HG03139 (cell line): Measurements from ENCODE around the gene NUDT6.

Experiments
- ATAC-seq: cut with Tn5 transposase; IDR thresholded peaks from one replicate; pipeline ENCODE4 v1.9.1; 2021; ENCODE audit not compliant: unreplicated experiment

NUDT6 gene

DNA sequence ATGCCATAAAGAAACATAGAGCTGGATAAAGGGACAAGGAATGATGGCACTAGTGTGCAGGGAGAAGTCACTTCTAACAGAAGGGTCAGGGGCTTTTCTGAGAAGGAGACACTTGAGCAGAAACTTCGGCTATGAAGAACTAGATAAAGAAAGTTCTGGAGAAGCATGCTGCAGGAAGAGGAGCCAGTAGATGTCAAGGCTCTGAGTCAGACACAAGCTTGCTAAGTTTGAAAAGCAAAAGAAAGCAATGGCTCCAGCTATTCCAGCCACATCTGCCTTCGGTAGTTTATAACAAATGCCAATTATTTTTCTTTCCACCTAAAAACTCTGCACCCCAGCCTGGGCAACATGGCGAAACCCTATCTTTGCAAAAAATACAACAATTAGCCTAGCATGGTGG, 7.5 kb downstream of the NUDT6 start:
- ATAC-seq = no peak

DNA sequence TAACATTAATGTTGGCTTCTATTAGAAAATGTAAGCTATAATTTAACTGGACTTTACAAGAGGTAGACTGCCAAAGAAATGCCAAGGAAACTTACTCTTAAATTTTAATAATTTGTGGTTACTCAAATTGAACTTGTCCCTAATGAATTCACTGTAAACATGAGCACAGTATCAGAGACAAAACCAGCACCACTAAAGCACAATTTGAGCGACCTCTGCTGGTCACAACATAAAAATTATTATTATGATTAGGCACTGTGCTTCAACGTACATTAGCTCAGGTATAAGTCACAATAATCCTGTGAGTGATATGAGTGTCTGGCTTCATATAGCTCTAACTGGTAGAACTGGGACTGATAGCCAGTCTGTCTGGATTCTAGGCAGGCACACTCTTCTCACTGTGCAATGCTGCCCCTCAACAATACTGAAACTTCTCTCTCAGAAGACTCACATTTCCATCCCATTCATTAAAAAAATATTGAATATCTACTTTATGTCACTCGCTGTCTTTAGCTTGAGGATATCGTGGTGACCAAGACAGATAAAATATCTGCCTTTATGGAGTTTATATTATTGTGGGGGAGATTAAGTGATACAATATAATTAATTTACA, 8.0 kb downstream of the NUDT6 start:
- ATAC-seq = peak; percentile 87

DNA sequence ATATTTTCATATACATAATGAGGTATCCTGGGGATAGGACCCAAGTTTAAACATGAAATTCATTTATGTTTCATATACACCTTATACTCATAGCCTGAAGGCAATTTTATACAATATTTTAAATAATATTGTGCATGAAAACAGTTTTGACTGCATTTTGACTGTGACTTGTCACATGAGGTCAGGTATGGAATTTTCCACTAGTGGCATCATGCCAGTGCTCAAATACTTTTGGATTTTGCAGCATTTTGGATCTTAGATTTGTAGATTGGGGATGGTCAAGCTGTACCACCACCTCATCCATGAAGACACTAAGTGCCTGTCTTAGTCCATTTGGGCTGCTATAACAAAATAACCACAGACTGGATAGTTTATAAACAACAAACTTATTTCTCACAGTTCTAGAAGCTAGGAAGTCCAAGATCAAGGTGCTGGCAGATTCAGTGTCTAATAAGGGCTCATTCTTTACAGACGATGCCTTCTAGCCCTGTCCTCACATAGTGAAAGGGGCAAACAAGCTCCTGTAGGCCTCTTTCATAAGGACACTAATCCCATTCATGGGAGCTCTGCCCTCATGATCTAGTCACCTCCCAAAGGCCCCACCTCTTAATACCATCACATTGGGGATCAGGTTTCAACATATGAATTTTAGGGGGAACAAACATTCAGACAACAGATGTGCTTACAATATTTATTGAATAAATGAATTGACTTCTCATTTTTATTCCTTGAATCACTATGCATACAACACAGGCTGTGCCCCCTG, 9.4 kb downstream of the NUDT6 start:
- no peak for ATAC-seq

DNA sequence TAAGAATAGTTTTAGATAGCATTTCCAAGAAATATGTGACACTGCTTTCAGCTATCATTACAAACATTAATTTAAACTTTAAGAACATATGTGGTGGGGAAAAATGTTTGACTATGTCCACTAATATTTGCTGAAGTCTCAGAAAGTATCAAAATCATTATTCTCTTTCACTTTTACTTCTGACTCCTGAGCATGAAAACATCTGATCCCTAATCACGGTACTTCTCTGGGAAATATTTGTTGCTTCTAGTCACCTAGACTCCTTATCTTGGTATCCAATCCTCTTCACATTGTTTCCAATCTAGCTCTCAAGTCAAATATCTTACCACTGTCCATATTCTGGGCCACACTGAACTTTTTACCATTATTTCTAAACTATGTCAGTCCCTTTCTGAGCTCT, 10.8 kb downstream of the NUDT6 start:
- ATAC-seq = no peak

DNA sequence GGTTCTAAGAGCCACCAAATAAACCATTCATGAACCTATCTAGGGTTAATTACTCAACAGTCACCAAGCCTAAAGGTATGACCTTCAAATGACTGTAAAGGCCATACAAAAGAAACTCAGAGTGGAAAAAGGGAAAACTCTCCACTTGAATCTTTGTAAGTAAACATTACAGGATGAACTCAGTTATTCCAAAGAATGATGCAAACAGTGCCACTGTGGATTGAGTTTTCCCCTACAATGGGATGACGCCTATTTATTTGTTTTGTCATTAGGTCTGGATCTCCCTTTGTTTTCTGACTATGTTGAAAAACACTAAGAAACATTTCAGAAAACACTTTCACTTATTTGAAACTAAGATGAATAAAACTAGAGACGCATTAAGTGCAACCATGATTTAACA, 12.7 kb downstream of the NUDT6 start:
- no peak for ATAC-seq

DNA sequence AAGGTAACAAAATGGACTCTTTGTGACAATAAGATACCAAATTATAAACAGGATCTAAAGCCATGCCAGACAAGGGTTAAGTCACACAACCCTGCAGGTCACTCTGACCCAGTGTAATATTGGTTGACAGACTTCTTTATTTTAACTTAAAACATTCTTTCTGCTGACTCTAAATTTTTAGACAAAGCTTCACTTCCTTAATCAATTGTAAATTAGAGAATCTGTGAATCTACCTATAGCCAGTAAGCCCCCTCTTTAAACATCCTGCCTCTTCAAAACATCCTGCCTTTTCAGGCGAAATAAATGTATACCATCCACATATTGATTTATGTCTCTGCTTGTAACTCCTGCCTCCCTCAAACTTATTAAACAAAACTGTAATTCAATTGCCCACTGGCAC, 14.2 kb downstream of the NUDT6 start:
- ATAC-seq = no peak

DNA sequence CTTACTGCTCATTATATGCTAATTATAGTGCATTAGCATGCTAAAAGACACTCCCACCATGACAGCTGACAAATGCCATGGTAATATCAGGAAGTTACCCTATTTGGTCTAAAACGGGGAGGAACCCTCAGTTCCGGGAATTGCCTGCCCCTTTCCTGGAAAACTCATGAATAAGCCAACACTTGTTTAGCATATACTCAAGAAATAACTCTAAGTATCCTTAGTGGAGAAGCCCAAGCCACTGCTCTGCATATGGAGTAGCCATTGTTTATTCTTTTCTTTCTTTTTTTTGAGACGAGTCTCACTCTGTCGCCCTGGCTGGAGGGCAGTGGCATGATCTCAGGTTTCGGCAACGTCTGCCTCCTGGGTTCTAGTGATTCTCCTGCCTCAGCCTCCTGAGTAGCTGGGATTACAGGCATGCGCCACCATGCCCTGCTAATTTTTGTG, 15.5 kb downstream of the NUDT6 start:
- no peak for ATAC-seq

DNA sequence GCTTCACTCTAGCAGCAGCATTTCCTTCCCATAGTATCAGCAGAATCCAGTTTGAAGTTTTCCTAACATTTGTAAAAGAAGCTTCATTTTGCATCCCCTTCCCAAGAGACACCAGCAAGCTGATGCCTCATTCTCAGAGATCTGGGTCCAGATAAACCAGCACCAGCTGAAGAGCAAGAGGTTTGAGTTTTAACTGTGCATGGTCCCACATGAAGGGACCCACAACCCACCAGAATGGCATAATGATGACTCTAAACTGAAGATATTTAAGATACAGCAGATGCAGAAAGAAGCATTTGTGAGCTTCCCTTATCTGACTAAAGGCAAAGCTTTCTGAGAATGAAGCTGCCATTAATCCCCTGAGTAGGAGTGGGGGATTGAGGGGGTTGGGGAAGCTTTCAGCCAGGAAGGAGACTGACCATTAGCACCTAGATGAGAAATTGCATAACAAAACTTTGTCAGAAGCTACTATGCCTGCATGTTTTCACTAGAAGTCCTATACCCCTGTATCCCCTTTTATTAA, 18.6 kb downstream of the NUDT6 start:
- no peak for ATAC-seq

DNA sequence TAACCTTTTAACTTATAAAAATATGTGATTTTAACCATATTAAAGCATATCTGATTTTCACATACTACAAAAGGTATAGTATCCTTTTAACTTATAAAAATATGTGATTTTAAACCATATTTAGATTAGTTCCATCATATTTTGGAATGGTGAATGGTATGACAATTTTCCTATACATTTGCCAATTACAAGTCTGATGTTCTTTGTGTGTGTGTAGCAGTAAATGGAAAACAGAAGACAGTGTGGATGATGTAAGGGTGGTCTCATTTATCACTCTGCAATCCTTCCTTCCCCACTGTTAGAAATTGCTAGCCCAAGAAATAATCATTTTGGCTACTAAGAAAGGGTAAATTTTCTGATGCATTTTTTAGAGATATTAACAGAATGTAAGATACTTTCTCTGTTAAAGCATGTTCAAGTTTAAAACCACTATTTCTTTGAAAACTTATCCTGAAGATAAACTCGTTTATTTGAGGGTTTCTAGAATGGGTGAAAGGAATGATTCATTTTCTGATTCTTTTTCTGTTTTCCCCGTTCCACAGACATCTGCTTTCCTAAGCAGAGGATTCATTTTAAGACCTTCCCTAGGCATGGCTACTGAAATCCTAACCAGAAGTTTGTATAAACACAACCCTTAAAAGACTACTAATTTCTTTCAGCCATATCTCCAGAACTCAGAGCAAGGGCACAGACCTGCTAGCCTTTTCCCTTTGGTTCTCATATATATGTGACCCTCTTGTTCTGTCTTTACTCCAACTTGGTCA, 21.0 kb downstream of the NUDT6 start:
- ATAC-seq = no peak

DNA sequence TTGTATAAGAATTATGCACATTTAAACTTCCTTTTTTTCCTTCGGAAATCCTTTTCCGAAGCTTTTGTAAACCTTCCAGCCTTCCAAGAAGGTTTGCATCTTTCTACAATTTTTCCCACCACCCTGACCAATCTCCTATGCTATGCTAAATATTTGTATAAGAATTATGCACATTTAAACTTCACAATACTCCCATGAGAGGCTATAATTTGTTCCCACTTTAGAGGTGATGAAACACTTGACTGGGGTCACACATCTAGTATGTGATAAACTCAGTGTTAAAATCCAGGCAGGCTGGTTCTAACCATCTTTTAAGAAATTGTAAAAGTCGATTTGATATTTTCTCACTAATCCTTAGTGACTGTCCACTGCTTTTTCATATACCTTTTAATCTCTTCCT, 22.1 kb downstream of the NUDT6 start:
- no peak for ATAC-seq

DNA sequence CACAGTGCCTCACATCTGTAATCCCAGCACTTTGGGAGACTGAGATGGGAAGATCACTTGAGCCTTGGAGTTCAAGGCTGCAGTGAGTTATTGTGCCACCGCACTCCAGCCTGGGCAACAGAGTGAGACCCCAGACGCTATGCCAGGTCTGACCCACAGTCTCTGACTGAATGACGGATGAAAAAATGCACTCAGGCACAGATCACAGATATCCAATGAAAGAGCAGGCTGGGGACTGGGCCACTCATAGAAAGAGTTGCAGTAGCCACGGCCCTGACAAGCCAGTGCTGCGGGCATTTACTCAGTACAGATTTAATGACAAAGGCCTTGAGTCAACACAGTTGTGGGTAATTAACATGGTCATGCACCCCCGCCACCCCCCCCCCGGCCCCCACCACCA, 22.7 kb downstream of the NUDT6 start:
- ATAC-seq = no peak

DNA sequence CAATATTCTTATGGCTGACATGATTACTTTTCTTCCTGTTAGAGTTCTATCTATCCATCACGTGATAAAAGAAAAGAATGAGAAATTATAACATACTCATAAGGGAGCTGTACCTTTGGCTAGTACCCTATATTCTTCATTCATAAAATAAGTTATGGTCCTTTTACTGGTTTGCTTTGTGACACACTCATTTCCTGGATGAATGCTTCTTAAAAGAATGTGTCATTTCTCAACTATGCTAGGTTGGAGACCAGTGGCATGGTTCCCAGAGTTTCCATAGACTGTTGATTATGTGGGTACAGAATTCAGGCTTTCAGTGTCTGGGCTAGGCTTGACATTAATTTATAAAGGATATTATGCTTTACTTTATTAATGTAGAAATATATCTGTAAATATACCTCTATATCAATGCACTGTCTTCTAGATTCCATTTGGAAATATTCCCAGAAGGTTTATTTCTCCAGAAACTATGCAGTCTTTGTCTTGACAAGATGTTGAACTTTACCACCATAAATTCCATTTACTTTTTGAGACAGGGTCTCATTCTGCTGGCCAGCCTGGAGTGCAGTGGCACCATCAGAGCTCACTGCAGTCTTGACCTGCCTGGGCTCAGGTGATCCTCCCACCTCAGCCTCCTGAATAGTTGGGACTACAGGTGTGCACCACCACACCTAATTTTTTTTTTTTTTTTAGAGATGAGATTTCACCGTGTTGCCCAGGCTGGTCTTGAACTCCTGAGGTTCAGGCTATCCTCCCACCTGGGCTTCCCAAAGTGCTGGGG, 23.8 kb downstream of the NUDT6 start:
- ATAC-seq = no peak

DNA sequence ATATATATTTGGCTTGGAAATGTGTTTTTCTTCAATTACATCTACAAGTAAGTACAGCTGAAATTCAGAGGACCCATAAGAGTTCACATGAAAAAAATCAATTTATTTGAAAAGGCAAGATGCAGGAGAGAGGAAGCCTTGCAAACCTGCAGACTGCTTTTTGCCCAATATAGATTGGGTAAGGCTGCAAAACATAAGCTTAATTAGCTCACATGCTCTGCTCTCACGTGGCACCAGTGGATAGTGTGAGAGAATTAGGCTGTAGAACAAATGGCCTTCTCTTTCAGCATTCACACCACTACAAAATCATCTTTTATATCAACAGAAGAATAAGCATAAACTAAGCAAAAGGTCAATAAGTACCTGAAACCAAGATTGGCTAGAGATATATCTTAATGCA, 26.1 kb downstream of the NUDT6 start:
- ATAC-seq = no peak

DNA sequence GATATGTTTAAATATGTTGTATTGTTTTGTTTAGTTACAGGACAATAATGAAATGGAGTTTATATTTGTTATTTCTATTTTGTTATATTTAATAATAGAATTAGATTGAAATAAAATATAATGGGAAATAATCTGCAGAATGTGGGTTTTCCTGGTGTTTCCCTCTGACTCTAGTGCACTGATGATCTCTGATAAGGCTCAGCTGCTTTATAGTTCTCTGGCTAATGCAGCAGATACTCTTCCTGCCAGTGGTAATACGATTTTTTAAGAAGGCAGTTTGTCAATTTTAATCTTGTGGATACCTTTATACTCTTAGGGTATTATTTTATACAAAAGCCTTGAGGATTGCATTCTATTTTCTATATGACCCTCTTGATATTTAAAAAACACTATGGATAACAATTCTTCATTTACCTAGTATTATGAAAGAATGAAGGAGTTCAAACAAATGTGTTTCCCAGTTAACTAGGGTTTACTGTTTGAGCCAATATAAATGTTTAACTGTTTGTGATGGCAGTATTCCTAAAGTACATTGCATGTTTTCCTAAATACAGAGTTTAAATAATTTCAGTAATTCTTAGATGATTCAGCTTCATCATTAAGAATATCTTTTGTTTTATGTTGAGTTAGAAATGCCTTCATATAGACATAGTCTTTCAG, 26.9 kb downstream of the NUDT6 start:
- no peak for ATAC-seq

DNA sequence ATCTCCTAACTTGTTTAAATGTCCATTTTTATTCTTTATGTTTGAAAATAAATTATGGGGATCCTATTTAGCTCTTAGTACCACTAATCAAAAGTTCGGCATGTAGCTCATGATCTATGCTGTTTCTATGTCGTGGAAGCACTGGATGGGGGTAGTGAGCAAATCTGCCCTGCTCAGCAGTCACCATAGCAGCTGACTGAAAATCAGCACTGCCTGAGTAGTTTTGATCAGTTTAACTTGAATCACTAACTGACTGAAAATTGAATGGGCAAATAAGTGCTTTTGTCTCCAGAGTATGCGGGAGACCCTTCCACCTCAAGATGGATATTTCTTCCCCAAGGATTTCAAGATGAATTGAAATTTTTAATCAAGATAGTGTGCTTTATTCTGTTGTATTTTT, 27.6 kb downstream of the NUDT6 start:
- no peak for ATAC-seq

DNA sequence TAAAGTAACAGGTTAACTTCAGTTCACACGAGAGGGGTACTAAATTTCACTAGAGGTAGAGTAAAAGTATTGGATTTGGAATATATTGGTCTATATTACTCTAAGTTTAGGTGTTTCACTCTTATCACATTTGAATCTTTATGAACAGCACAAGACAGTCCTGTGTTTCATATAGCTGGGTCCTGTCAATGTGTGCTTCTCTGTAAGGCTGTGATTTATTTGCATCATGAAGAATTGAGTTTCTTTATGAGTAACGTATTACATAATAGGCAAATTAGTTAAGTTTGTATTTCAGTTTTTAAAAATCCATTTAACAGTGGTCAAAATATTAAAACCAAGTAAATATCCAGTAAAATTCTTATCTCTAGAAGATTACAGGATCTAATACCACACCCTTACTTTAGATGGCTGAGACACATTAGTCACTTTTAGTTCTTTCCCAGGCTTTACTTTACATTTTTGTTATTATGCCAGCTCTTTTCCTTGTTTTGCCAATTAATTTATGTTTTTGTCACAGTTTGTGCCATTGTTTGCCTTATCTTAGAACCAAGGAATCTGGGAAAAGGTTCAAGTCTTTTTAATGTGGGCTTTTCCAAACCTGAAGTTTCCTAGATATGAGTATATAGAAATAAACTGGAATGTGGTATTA, 32.1 kb downstream of the NUDT6 start:
- ATAC-seq = no peak

DNA sequence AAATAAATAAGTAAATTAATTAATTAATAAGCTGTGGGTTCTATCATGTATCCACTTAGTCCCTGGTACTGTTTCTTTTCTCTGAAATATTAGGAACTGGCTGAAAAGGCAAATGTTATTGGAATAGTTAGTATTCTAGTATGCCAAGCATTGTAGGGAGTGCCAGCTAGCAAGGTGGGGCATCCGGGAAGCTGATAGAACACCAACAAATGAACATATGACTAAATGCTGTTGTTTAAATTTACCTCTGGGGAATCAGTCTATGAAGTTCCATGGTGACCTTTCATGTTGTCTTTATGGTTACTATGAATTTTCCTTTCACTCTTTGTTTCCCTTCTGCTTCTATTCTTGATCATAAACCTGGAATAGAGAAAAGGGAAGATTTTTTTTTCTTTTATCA, 32.7 kb downstream of the NUDT6 start:
- ATAC-seq = no peak

DNA sequence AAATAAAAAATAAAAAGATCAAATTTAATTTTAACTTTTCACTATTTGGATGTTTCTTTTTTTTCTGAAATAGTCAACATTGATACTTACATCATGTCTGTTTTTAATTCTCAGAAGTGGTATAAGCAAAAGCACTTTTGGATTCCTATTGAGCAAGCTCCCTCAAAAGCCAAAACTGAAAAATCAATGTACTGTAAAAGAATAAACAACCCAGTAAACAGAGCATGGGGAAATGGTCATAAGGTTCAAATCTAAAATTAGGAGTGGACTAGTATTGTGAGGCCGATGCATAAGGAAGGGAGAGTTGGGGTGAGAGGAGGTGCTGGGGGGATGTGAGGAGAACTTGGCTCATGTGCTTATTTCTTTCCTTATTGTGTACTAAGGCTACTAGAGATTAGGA, 37.9 kb downstream of the NUDT6 start:
- ATAC-seq = no peak

DNA sequence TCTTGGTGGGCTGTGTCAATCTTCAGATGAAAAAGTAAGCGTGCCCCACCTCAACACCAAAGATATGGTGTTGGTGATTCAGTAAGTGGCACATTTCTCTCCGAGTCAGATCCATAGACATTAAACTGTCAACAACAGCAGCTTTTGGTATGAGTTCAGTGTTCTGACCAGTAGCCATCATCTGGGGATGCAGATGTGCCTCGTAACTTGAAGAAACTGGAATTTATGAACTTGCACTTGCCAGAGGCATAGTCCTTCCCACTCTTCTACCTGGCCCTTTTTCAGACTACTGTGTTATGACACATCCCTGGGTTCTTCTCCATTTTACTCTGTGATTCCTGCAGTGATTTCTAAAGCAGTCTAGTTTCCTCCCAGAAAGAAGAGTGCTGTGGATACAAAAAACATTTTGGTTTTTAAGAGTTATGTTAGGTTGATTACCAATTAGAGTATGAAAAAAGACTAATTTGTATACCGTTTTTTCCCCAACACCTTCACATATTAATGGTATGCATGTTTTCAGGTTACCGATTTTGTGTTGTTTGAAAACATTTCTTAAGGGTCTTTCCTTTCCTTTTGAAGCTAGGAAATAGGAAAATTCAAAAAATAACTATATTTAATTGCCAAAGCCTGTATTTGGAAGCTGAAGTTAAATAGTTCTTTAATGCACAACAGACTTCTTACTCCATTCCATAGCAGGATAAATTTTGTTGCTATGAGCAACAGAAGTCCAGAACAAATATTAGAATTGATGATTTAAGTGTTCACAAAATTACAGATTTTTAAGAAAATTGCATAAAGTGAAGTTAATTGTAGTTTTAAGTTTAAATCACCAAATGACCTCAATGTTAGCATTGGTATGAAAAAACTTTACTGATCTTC, 39.3 kb downstream of the NUDT6 start:
- no peak for ATAC-seq
